H1 (cell line): ENCODE data around the gene ARHGAP28. TPM values are rescaled to one million over a fixed set of nuclear protein-coding genes. Genes with fewer than 3 reads are reported as not detected.

Experiments used
- CTCF ChIA-PET: fragments of 300-600 bp; sonication (Branson Sonifier 250); formaldehyde crosslinking; loops from one replicate; lab custom pipeline; 2021; ENCODE audit not compliant: partially characterized antibody; lab: Charles Lee
- POLR2A ChIA-PET: fragments of 300-600 bp; sonication (Branson Sonifier 250); formaldehyde crosslinking; loops from one replicate; lab custom pipeline; 2021; ENCODE audit warnings: inconsistent platforms; ENCODE audit not compliant: partially characterized antibody; lab: Charles Lee
- DNase-seq, 2 experiments: peaks; one replicate each; pipeline versions ENCODE4 v3.0.0 to v3.0.0-alpha.2; 2010 to 2022; ENCODE audit warnings: low spot score in 2 of 2, low read depth in 1 of 2, mixed read lengths in 1 of 2
- FAIRE-seq: peaks from 2 replicates; lab custom pipeline; 2011; peaks lifted over from hg19 to GRCh38; lab: Jason Lieb, UNC
- H2AFZ ChIP-seq: 2 replicates; pipeline ENCODE4 v1.8.1; 2012; ENCODE audit warnings: low read length, inconsistent platforms
- H2AK5ac ChIP-seq: 2 replicates; pipeline ENCODE4 v1.6.1; 2013; ENCODE audit warnings: low read depth, low read length
- H2BK120ac ChIP-seq: replicated peaks from 2 replicates; pipeline ENCODE3; 2013; ENCODE audit warnings: low read depth, low read length, inconsistent platforms
- H2BK12ac ChIP-seq: 2 replicates; pipeline ENCODE4 v1.6.1; 2013; ENCODE audit warnings: low read depth, low read length
- H2BK15ac ChIP-seq: 2 replicates; pipeline ENCODE4 v1.6.1; 2013; ENCODE audit warnings: low read length
- H2BK20ac ChIP-seq: 2 replicates; pipeline ENCODE4 v1.6.1; 2013; ENCODE audit warnings: low read length
- H2BK5ac ChIP-seq: 2 replicates; pipeline ENCODE4 v1.6.1; 2013; ENCODE audit warnings: low read depth, low read length
- H3K14ac ChIP-seq: 2 replicates; pipeline ENCODE4 v1.6.1; 2013; ENCODE audit warnings: inconsistent platforms; ENCODE audit not compliant: insufficient read length
- H3K18ac ChIP-seq: 2 replicates; pipeline ENCODE4 v1.6.1; 2013; ENCODE audit warnings: low read length; ENCODE audit errors: extremely low read depth
- H3K23ac ChIP-seq: 2 replicates; pipeline ENCODE4 v1.6.1; 2013; ENCODE audit warnings: inconsistent platforms; ENCODE audit not compliant: insufficient read length
- H3K23me2 ChIP-seq: 2 replicates; pipeline ENCODE4 v1.6.1; 2013; ENCODE audit warnings: low read depth, low read length
- H3K27ac ChIP-seq: 2 replicates; pipeline ENCODE4 v1.6.1; 2011; ENCODE audit warnings: low read depth, low read length, inconsistent platforms
- H3K27me3 ChIP-seq, 4 experiments: replicated peaks in 1 of 4; 1 replicate in 1 of 4; 2 replicates in 3 of 4; pipeline versions ENCODE4 v1.6.1 to v1.8.1; 2011 to 2013; ENCODE audit warnings: low read length in 3 of 4, mild to moderate bottlenecking in 3 of 4, inconsistent platforms in 2 of 4, mixed read lengths in 2 of 4, moderate library complexity in 1 of 4; ENCODE audit not compliant: control insufficient read depth in 3 of 4, insufficient read depth in 3 of 4; ENCODE audit errors: extremely low read depth in 1 of 4
- H3K36me3 ChIP-seq, 4 experiments: 2 replicates each; pipeline versions ENCODE4 v1.6.1 to v1.8.1; 2011 to 2013; ENCODE audit warnings: mild to moderate bottlenecking in 4 of 4, low read length in 3 of 4, moderate library complexity in 2 of 4, control low read depth in 1 of 4, inconsistent platforms in 1 of 4; ENCODE audit not compliant: insufficient read depth in 4 of 4, control insufficient read depth in 2 of 4
- H3K4ac ChIP-seq: replicated peaks from 2 replicates; pipeline ENCODE3; 2013; ENCODE audit warnings: low read length, low read depth, mixed read lengths, inconsistent platforms; ENCODE audit not compliant: insufficient read length
- H3K4me1 ChIP-seq, 4 experiments: replicated peaks in 1 of 4; 1 replicate in 1 of 4; 2 replicates in 3 of 4; pipeline versions ENCODE4 v1.6.1 to v1.8.1; 2011 to 2013; ENCODE audit warnings: low read length in 3 of 4, inconsistent platforms in 2 of 4, mixed read lengths in 1 of 4; ENCODE audit not compliant: insufficient read depth in 4 of 4, control insufficient read depth in 3 of 4
- H3K4me2 ChIP-seq, 2 experiments: 2 replicates each; pipeline versions ENCODE4 v1.6.1 to v1.8.1; 2011 to 2013; ENCODE audit warnings: low read depth in 2 of 2, low read length in 2 of 2, control low read depth in 1 of 2, inconsistent platforms in 1 of 2, mild to moderate bottlenecking in 1 of 2; ENCODE audit not compliant: insufficient read depth in 1 of 2
- H3K4me3 ChIP-seq, 4 experiments: fragments of 200-600, 300-600 bp in 1 of 4; sonication (generic), shearing (Covaris generic), sonication (Bioruptor Twin) in 1 of 4; 2 replicates each; pipeline versions ENCODE4 v1.5.1 to v1.8.1; 2011 to 2016; ENCODE audit warnings: low read length in 4 of 4, low read depth in 3 of 4, control low read depth in 2 of 4, inconsistent platforms in 2 of 4, mild to moderate bottlenecking in 2 of 4, mixed read lengths in 1 of 4, moderate library complexity in 1 of 4; ENCODE audit not compliant: insufficient read depth in 2 of 4; ENCODE audit errors: extremely low read depth in 1 of 4
- H3K56ac ChIP-seq: replicated peaks from 2 replicates; pipeline ENCODE3; 2013; ENCODE audit warnings: low read depth, mild to moderate bottlenecking, mixed read lengths, low read length, inconsistent platforms; ENCODE audit not compliant: insufficient read length
- H3K79me1 ChIP-seq: 2 replicates; pipeline ENCODE4 v1.6.1; 2013; ENCODE audit warnings: low read depth, low read length, control low read depth
- H3K79me2 ChIP-seq, 2 experiments: 2 replicates each; pipeline versions ENCODE4 v1.6.1 to v1.8.1; 2012 to 2013; ENCODE audit warnings: low read length in 2 of 2, mild to moderate bottlenecking in 2 of 2, inconsistent platforms in 1 of 2; ENCODE audit not compliant: insufficient read depth in 2 of 2, control insufficient read depth in 1 of 2
- H3K9ac ChIP-seq, 4 experiments: replicated peaks in 1 of 4; 1 replicate in 1 of 4; 2 replicates in 3 of 4; pipeline versions ENCODE4 v1.6.1 to v1.8.1; 2011 to 2013; ENCODE audit warnings: low read depth in 3 of 4, low read length in 3 of 4, control low read depth in 2 of 4, mild to moderate bottlenecking in 2 of 4, moderate library complexity in 2 of 4, inconsistent platforms in 1 of 4; ENCODE audit errors: extremely low read depth in 1 of 4
- H3K9me3 ChIP-seq, 2 experiments: 2 replicates each; pipeline versions ENCODE4 v1.6.1 to v1.8.1; 2012 to 2013; ENCODE audit warnings: mild to moderate bottlenecking in 2 of 2, moderate library complexity in 2 of 2, control low read depth in 1 of 2, inconsistent platforms in 1 of 2, low read depth in 1 of 2, low read length in 1 of 2, mixed read lengths in 1 of 2; ENCODE audit not compliant: insufficient read depth in 2 of 2
- H4K20me1 ChIP-seq, 2 experiments: replicated peaks in 1 of 2; 2 replicates each; pipeline versions ENCODE3 to v1.8.1; 2011 to 2013; ENCODE audit warnings: inconsistent platforms in 2 of 2, low read length in 2 of 2, mild to moderate bottlenecking in 1 of 2; ENCODE audit not compliant: insufficient read depth in 2 of 2, control insufficient read depth in 1 of 2
- H4K5ac ChIP-seq: 2 replicates; pipeline ENCODE4 v1.6.1; 2013; ENCODE audit warnings: low read length, low read depth, mixed read lengths, inconsistent platforms; ENCODE audit not compliant: insufficient read length
- H4K8ac ChIP-seq: 2 replicates; pipeline ENCODE4 v1.8.0; 2013; ENCODE audit warnings: mild to moderate bottlenecking, moderate library complexity, low read length, inconsistent platforms; ENCODE audit not compliant: insufficient read depth; ENCODE audit errors: extremely low read depth
- H4K91ac ChIP-seq: replicated peaks from 2 replicates; pipeline ENCODE3; 2013; ENCODE audit warnings: low read length, mixed read lengths, inconsistent platforms; ENCODE audit not compliant: insufficient read length
- ASH2L ChIP-seq: fragments of 200-600, 300-600 bp; sonication (generic); IDR thresholded peaks from one replicate; pipeline ENCODE4 v1.7.1; 2017; ENCODE audit warnings: low read length
- BCL11A ChIP-seq, 2 experiments: IDR thresholded peaks; one replicate each; pipeline ENCODE4 v1.6.1; 2011; ENCODE audit warnings: low read depth in 2 of 2, low read length in 2 of 2, mild to moderate bottlenecking in 2 of 2
- BRCA1 ChIP-seq: IDR thresholded peaks from 2 replicates; pipeline ENCODE4 v1.6.1; 2012; ENCODE audit warnings: low read depth, low read length, improper control_type of control experiment
- CBX5 ChIP-seq: fragments of 300-800, 300-1000 bp; sonication (generic); IDR thresholded peaks from 2 replicates; pipeline ENCODE4 v1.7.1; 2016; ENCODE audit warnings: antibody characterized with exemption, low read length, low read depth
- CHD1 ChIP-seq: IDR thresholded peaks from 2 replicates; pipeline ENCODE4 v1.6.1; 2012; ENCODE audit warnings: low read depth, low read length, improper control_type of control experiment
- EGR1 ChIP-seq: IDR thresholded peaks from 2 replicates; pipeline ENCODE4 v1.6.1; 2011; ENCODE audit warnings: low read depth, low read length, borderline replicate concordance
- EP300 ChIP-seq, 2 experiments: IDR thresholded peaks; 1 replicate in 1 of 2; 2 replicates in 1 of 2; pipeline ENCODE4 v1.6.1; 2011 to 2012; ENCODE audit warnings: low read depth in 2 of 2, low read length in 2 of 2, mild to moderate bottlenecking in 2 of 2, borderline replicate concordance in 1 of 2, inconsistent platforms in 1 of 2, moderate library complexity in 1 of 2
- NRF1 ChIP-seq: IDR thresholded peaks from 2 replicates; pipeline ENCODE4 v1.6.1; 2011; ENCODE audit warnings: mild to moderate bottlenecking, low read depth, low read length, improper control_type of control experiment
- POLR2AphosphoS5 ChIP-seq: IDR thresholded peaks from 2 replicates; pipeline ENCODE4 v1.6.1; 2011; ENCODE audit warnings: low read depth, low read length
- RBBP5 ChIP-seq: IDR thresholded peaks from 2 replicates; pipeline ENCODE4 v1.7.1; 2012; ENCODE audit warnings: low read depth, mild to moderate bottlenecking, inconsistent platforms, low read length, moderate library complexity, borderline replicate concordance
- RFX5 ChIP-seq: IDR thresholded peaks from 2 replicates; pipeline ENCODE4 v1.6.1; 2011; ENCODE audit warnings: low read depth, low read length, improper control_type of control experiment, borderline replicate concordance
- SIN3A ChIP-seq, 2 experiments: IDR thresholded peaks in 1 of 2; conservative IDR thresholded peaks in 1 of 2; 2 replicates each; pipeline ENCODE4 v1.6.1; 2011 to 2012; ENCODE audit warnings: low read length in 2 of 2, improper control_type of control experiment in 1 of 2, low read depth in 1 of 2, mild to moderate bottlenecking in 1 of 2
- SRF ChIP-seq: IDR thresholded peaks from 2 replicates; pipeline ENCODE4 v1.6.1; 2011; ENCODE audit warnings: mild to moderate bottlenecking, low read depth, low read length, moderate library complexity
- TBP ChIP-seq: IDR thresholded peaks from 2 replicates; pipeline ENCODE4 v1.6.1; 2011; ENCODE audit warnings: low read depth, low read length, improper control_type of control experiment
- ZNF274 ChIP-seq: IDR thresholded peaks from 2 replicates; pipeline ENCODE4 v1.7.0; 2012; ENCODE audit warnings: low read length, borderline replicate concordance; ENCODE audit errors: extremely low read depth
- WGBS, 2 experiments: shearing (Covaris generic) in 1 of 2; methylation state at CpG; one replicate each; pipeline versions ENCODE4 v1.1.6 to v1.1.7; 2013 to 2015; ENCODE audit warnings: low lambda C conversion rate in 2 of 2, mixed read lengths in 2 of 2, inconsistent platforms in 1 of 2, low coverage in 1 of 2, missing lambda C conversion rate in 1 of 2; ENCODE audit not compliant: insufficient replicate concordance in 2 of 2, insufficient coverage in 1 of 2, insufficient read length in 1 of 2; ENCODE audit errors: extremely low coverage in 1 of 2, missing lambda C conversion rate in 1 of 2; 5-methylcytosine and 5-hydroxymethylcytosine counted together
- polyA plus RNA-seq, 7 experiments: library from polyadenylated mRNA; depleted of rRNA in 3 of 7; stranded (reverse) in 5 of 7; unstranded in 2 of 7; fragments of >200 nt in 5 of 7; fragments of 200-250 nt in 2 of 7; gene quantifications; 1 replicate in 5 of 7; 2 replicates in 1 of 7; 4 replicates in 1 of 7; pipeline versions ENCODE4 v1.2.1 to v1.2.3, GENCODE V29; 2011 to 2013; ENCODE audit warnings: missing spikeins in 2 of 7, mixed read lengths in 2 of 7
- total RNA-seq: library from RNA; stranded (reverse); fragmentation: NEBNext Ultra II Directional; extraction: Animal tissue kit (Norgen Biotek cat#: 25700); gene quantifications from 2 replicates; pipeline ENCODE4 v1.2.1, GENCODE V29; 2021

Gene ARHGAP28
- total and polyA plus RNA-seq, 2 of the 8 experiments (the other 6 are each of a cell fraction or from before 2014, with no cell fraction given), result 2.9 to 14.4 TPM

DNA sequence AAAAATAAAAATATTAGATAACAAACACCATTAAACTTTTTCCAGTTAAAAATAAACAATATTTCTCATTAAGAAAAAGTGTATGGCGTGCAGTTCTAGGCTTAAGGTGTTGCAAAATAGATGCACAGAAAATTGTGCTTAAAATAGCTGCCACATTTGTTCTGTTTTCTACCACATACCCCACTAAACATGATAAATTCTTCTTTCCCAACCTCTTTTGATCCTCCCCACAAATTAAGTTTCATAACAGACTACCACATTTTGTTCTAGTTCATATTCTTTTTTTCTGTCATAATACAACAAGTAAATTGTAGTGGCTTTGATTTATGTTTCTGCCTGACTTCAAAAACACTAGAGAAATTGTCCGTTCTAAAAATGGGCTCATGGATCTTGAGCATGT, 64.5 kb downstream of the ARHGAP28 start:
- H2BK120ac ChIP-seq, result no peak overlapping the region
- H3K27ac ChIP-seq, result no peak overlapping the region
- 92% methylated on average over 2 of the region's 2 CpGs; no CpG with 5 or more reads in 1 of the 2 experiments for WGBS, 2 experiments
- H3K14ac ChIP-seq, result no peak overlapping the region
- no peak overlapping the region for H4K8ac ChIP-seq
- H3K27me3 ChIP-seq, result no peaks in the 10 kb centered on the region
- no peak overlapping the region for H4K5ac ChIP-seq
- H2BK12ac ChIP-seq, result no peak overlapping the region
- H3K4ac ChIP-seq, result no peak overlapping the region
- H3K79me1 ChIP-seq, result no peaks in the 10 kb centered on the region
- H3K9ac ChIP-seq, result no peak overlapping the region
- no peak overlapping the region for H3K18ac ChIP-seq
- 0 out of 2 replicates have a peak overlapping the region, but pooled peaks have one; percentile 32 for H2AK5ac ChIP-seq
- no peak overlapping the region for H4K91ac ChIP-seq
- H3K56ac ChIP-seq, result no peak overlapping the region
- H3K4me3 ChIP-seq, result no peak overlapping the region
- H2AFZ ChIP-seq, result no peak overlapping the region
- peaks cover 0 to 4% (median 0%) of the 10 kb centered on the region in 4 experiments; a peak in 1 of 7 replicates for H3K4me1 ChIP-seq
- H3K9me3 ChIP-seq, result no peaks in the 10 kb centered on the region
- POLR2A ChIA-PET, result no interaction called here
- no peak overlapping the region for H2BK5ac ChIP-seq
- H4K20me1 ChIP-seq, result no peaks in the 10 kb centered on the region
- no peak overlapping the region for H2BK15ac ChIP-seq
- H3K79me2 ChIP-seq, result no peaks in the 10 kb centered on the region
- CTCF ChIA-PET, result no interaction called here
- H3K36me3 ChIP-seq, result no peaks in the 10 kb centered on the region
- FAIRE-seq (no peak), DNase-seq (no peak)
- no peaks in the 10 kb centered on the region for H3K23me2 ChIP-seq
- TF ChIP-seq BCL11A (IDR thresholded peaks at IDR 0.05; ENCODE audit: low read depth in 2 of 2, low read length in 2 of 2), result no peak
- no peak for TF ChIP-seq SIN3A (conservative IDR thresholded peaks at IDR 0.05 in 1 of 2, IDR thresholded peaks at IDR 0.05 in 1 of 2; ENCODE audit: low read depth in 1 of 2, low read length in 2 of 2)
- TF ChIP-seq SRF, result no peak
- no peak for TF ChIP-seq BRCA1
- no peak for TF ChIP-seq EGR1
- TF ChIP-seq POLR2AphosphoS5, result no peak
- no peak for TF ChIP-seq TBP
- no peak for TF ChIP-seq CBX5
- TF ChIP-seq RBBP5, result no peak
- no peak for TF ChIP-seq ZNF274
- no peak for TF ChIP-seq ASH2L
- no peak for TF ChIP-seq RFX5
- no peak for TF ChIP-seq EP300 (IDR thresholded peaks at IDR 0.05; ENCODE audit: borderline replicate concordance in 1 of 2, low read depth in 2 of 2, low read length in 2 of 2)
- TF ChIP-seq NRF1, result no peak
- no peak for TF ChIP-seq CHD1
- no peak overlapping the region for H2BK20ac ChIP-seq
- no peak overlapping the region for H3K23ac ChIP-seq
- H3K4me2 ChIP-seq, result no peak overlapping the region
